ENCODE data around the gene AKAP9.

DNA sequence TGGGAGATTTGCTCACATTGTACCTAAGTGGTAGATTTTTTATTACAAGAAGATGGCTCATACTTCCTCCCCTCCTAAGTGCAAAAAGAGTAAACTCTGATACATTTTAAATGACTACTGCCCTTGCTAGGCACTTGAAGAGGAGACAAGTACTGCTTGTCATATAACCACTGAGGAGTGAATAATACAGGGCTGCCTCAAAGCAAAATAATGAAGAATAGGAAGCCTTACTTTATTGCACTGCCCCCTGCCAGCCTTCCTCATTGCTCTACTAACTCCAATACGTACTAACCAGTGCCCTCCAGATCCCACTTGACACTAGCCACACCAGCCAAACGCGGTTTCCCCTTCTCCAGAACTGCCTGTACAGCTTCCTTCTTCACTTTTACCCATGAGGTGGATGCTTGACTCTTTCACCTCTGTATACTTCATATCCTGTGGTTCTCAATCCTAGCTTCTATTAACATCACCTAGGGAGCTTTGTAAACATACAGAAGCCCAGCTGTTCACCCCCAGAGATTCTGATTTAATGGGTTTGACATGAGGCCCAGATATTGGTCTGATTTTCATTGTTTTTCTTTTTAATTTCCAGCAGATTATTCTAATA is 48.5 kb upstream of the AKAP9 start:
- TF ChIP-seq, protein P1, sequence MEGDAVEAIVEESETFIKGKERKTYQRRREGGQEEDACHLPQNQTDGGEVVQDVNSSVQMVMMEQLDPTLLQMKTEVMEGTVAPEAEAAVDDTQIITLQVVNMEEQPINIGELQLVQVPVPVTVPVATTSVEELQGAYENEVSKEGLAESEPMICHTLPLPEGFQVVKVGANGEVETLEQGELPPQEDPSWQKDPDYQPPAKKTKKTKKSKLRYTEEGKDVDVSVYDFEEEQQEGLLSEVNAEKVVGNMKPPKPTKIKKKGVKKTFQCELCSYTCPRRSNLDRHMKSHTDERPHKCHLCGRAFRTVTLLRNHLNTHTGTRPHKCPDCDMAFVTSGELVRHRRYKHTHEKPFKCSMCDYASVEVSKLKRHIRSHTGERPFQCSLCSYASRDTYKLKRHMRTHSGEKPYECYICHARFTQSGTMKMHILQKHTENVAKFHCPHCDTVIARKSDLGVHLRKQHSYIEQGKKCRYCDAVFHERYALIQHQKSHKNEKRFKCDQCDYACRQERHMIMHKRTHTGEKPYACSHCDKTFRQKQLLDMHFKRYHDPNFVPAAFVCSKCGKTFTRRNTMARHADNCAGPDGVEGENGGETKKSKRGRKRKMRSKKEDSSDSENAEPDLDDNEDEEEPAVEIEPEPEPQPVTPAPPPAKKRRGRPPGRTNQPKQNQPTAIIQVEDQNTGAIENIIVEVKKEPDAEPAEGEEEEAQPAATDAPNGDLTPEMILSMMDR (IDR thresholded peaks at IDR 0.05; ENCODE audit: extremely low read depth in 1 of 2, insufficient read depth in 1 of 2, low read depth in 1 of 2, low read length in 2 of 2), result no peak
- TF ChIP-seq POLR2A (IDR thresholded peaks at IDR 0.05; ENCODE audit: low read depth, low read length), result no peak

All from endothelial cell of umbilical vein (primary cell).